DND-41 (cell line): Measurements from ENCODE around the gene SYNE2.

Source experiments
- ATAC-seq: fragments of 200-7000 bp; cut with Tn5 transposase; 3 replicates; pipeline ENCODE4 v1.9.1; 2021; ENCODE audit warnings: low read depth; ENCODE audit not compliant: insufficient read depth
- DNase-seq: peaks from one replicate; pipeline ENCODE4 v3.0.0-alpha.2; 2020
- H2AFZ ChIP-seq: 2 replicates; pipeline ENCODE4 v1.6.0; 2012; ENCODE audit warnings: low read depth, low read length
- H3K27ac ChIP-seq: 2 replicates; pipeline ENCODE4 v1.5.1; 2012; ENCODE audit warnings: low read length, inconsistent platforms
- H3K27me3 ChIP-seq: fragments of 200-600 bp; sonication (generic); 2 replicates; pipeline ENCODE4 v1.6.0; 2012; ENCODE audit warnings: low read length, mild to moderate bottlenecking, inconsistent platforms; ENCODE audit not compliant: insufficient read depth, poor library complexity
- H3K36me3 ChIP-seq: 2 replicates; pipeline ENCODE4 v1.5.1; 2012; ENCODE audit warnings: low read length, inconsistent platforms; ENCODE audit not compliant: insufficient read depth
- H3K4me1 ChIP-seq: 2 replicates; pipeline ENCODE4 v1.5.1; 2012; ENCODE audit warnings: mild to moderate bottlenecking, low read length; ENCODE audit not compliant: insufficient read depth
- H3K4me2 ChIP-seq: 2 replicates; pipeline ENCODE4 v1.6.0; 2012; ENCODE audit warnings: mild to moderate bottlenecking, moderate library complexity, low read length, inconsistent platforms; ENCODE audit not compliant: insufficient read depth
- H3K4me3 ChIP-seq, 2 experiments: fragments of 200-600 bp in 1 of 2; shearing (Covaris generic) in 1 of 2; 2 replicates each; pipeline ENCODE4 v1.5.1; 2012 to 2016; ENCODE audit warnings: inconsistent platforms in 2 of 2, low read length in 2 of 2, mild to moderate bottlenecking in 2 of 2, low read depth in 1 of 2, moderate library complexity in 1 of 2
- H3K79me2 ChIP-seq: 2 replicates; pipeline ENCODE4 v1.6.0; 2012; ENCODE audit warnings: low read length, inconsistent platforms; ENCODE audit not compliant: insufficient read depth
- H3K9ac ChIP-seq: 2 replicates; pipeline ENCODE4 v1.6.0; 2012; ENCODE audit warnings: low read depth, mild to moderate bottlenecking, inconsistent platforms, low read length, moderate library complexity
- H3K9me3 ChIP-seq: 2 replicates; pipeline ENCODE4 v1.5.1; 2012; ENCODE audit warnings: low read length, moderate library complexity, mild to moderate bottlenecking, inconsistent platforms; ENCODE audit not compliant: insufficient read depth, severe bottlenecking
- H4K20me1 ChIP-seq: 2 replicates; pipeline ENCODE4 v1.6.0; 2012; ENCODE audit warnings: low read length; ENCODE audit not compliant: insufficient read depth
- EZH2 ChIP-seq: IDR thresholded peaks from 3 replicates; pipeline ENCODE4 v1.6.1; 2012; ENCODE audit warnings: borderline replicate concordance, low read depth, mild to moderate bottlenecking, moderate library complexity, low read length, inconsistent platforms; ENCODE audit not compliant: severe bottlenecking
- TF ChIP-seq, protein P1 (sequence below): IDR thresholded peaks from 2 replicates; pipeline ENCODE4 v1.5.1; 2012; ENCODE audit warnings: borderline replicate concordance, low read length, moderate library complexity, mild to moderate bottlenecking; ENCODE audit not compliant: poor library complexity, severe bottlenecking; ENCODE audit errors: extremely low read depth

The SYNE2 gene

DNA sequence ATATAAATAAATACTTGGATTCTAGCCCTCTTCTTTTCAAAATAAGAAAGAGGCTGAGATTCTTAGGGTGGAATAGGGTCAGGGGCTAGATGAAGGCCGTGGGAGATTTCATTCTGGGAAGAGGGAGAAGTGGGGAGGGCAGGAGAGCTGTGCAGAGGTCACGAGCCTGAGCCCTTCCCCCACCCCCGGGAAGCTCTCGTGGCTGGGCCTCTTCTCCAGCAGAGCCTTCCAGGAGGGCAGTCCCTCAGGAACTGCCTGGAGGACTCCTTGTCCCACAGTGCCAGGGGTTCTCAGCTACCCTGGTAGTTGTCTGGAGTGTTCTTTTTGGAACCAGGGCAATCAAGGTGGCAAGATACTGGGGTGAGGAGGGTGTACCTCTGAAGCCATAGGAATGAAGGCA, 347.4 kb downstream of the SYNE2 start:
- no peak for ATAC-seq

DNA sequence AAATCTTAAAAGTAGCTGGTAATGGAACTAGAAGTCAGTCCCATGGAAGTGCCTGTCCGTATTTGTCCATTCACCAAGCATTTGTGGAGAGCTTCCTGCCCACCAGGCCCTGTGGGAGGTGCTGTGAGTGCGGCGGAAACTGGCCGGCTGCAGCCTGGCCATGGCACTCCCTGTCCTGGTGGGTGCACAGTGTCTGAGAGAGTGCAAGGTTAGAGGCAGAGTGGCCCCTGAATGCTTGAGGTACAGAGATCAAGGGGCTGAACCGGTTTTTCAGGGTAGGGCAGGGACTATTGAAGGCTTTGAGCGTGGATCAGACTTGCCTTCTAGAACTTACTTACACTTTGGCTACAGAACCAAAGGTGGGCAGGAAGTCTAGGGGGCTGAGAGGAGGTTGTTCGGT, 348.5 kb downstream of the SYNE2 start:
- Histone ChIP-seq H4K20me1 (no peaks in the 10 kb centered on the region), H3K79me2 (no peaks in the 10 kb centered on the region), H3K27ac (no peak overlapping the region), H3K27me3 (no peaks in the 10 kb centered on the region), H3K9me3 (no peaks in the 10 kb centered on the region), H3K9ac (no peak overlapping the region), H3K36me3 (peaks cover 52% of the 10 kb centered on the region), H3K4me1 (no peaks in the 10 kb centered on the region), H3K4me2 (no peak overlapping the region), H3K4me3 (no peak overlapping the region), H2AFZ (no peak overlapping the region)
- TF ChIP-seq, protein P1, sequence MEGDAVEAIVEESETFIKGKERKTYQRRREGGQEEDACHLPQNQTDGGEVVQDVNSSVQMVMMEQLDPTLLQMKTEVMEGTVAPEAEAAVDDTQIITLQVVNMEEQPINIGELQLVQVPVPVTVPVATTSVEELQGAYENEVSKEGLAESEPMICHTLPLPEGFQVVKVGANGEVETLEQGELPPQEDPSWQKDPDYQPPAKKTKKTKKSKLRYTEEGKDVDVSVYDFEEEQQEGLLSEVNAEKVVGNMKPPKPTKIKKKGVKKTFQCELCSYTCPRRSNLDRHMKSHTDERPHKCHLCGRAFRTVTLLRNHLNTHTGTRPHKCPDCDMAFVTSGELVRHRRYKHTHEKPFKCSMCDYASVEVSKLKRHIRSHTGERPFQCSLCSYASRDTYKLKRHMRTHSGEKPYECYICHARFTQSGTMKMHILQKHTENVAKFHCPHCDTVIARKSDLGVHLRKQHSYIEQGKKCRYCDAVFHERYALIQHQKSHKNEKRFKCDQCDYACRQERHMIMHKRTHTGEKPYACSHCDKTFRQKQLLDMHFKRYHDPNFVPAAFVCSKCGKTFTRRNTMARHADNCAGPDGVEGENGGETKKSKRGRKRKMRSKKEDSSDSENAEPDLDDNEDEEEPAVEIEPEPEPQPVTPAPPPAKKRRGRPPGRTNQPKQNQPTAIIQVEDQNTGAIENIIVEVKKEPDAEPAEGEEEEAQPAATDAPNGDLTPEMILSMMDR: no peak
- TF ChIP-seq EZH2: no peak
- no peak for DNase-seq
- ATAC-seq: no peak

More for the DNA sequence above, 347.4 kb downstream of the SYNE2 start:
- TF ChIP-seq, protein P1: no peak
- TF ChIP-seq EZH2: no peak
- no peaks in the 10 kb centered on the region for H3K79me2 ChIP-seq
- no peak overlapping the region for H2AFZ ChIP-seq
- H3K27ac ChIP-seq: no peak overlapping the region
- H3K9me3 ChIP-seq: no peaks in the 10 kb centered on the region
- H3K27me3 ChIP-seq: no peaks in the 10 kb centered on the region
- no peak for DNase-seq
- H3K9ac ChIP-seq: no peak overlapping the region
- no peaks in the 10 kb centered on the region for H3K4me1 ChIP-seq
- peaks cover 61% of the 10 kb centered on the region for H3K36me3 ChIP-seq
- H3K4me3 ChIP-seq: no peak overlapping the region
- no peak overlapping the region for H3K4me2 ChIP-seq
- H4K20me1 ChIP-seq: no peaks in the 10 kb centered on the region

DNA sequence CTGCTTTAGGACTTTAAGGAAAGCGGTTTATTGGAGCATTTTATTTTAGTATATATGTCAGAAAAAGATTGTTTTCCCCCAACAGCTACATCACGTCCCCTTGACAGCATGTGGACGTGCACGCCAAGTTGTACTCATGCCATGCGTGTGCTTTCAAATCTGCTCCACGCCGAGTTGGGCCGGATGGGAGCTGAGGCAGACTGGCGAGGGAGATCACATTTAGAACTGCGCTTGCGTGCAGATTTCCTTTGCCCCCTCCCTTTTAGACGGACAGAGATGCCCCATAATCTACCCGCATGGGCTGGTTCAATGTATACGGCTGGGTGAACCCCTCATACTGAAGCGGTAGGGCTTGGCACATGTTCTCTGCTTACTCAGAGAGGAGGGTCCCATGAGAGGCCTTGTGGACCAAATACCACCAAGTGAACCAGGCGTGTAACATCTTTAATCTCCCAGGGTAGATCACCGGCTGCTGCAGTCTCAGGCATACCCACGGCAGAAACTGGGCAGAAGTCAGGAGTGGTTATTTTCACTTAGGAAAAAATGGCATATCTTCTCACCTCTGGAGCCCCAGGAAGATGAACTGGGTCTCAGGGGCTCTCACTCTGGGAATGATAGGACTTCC, 349.2 kb downstream of the SYNE2 start:
- Histone ChIP-seq H3K9ac (no peak overlapping the region), H3K4me3 (no peak overlapping the region), H3K79me2 (no peaks in the 10 kb centered on the region), H4K20me1 (no peaks in the 10 kb centered on the region), H3K4me2 (no peak overlapping the region), H3K9me3 (no peaks in the 10 kb centered on the region), H3K27me3 (no peaks in the 10 kb centered on the region), H3K27ac (no peak overlapping the region), H2AFZ (no peak overlapping the region), H3K4me1 (no peaks in the 10 kb centered on the region), H3K36me3 (peaks cover 47% of the 10 kb centered on the region)
- DNase-seq: no peak
- TF ChIP-seq EZH2: no peak
- TF ChIP-seq, protein P1: no peak
- ATAC-seq: no peak
